Right lobe of liver (tissue), 6 donors: Measurements from ENCODE around the gene ZBTB7C. TPM values are rescaled to one million over a fixed set of nuclear protein-coding genes. Genes with fewer than 3 reads are reported as not detected.

ENCODE experiments used
- ATAC-seq, 4 donors: fragments of 200-7000 bp; cut with Tn5 transposase; one replicate each; pipeline ENCODE4 v1.9.1; 2020; ENCODE audit warnings: mild to moderate bottlenecking in 4 of 4, moderate library complexity in 4 of 4
- DNase-seq, 3 donors: peaks; one replicate each; pipeline ENCODE4 v3.0.0-alpha.2; 2020
- H3K27ac ChIP-seq, 3 donors: fragments of 200-600 bp; one replicate each; pipeline ENCODE4 v1.8.0; 2022
- H3K27me3 ChIP-seq, 2 donors: fragments of 200-600 bp; one replicate each; pipeline ENCODE4 v1.8.0; 2022
- H3K36me3 ChIP-seq, 4 donors: fragments of 200-600 bp; sonication (generic) in 1 of 4; one replicate each; pipeline versions ENCODE4 v1.5.1 to v1.8.0; 2017 to 2022; ENCODE audit warnings: control low read depth in 1 of 4
- H3K4me1 ChIP-seq, 4 donors: fragments of 200-600 bp; sonication (generic) in 1 of 4; one replicate each; pipeline versions ENCODE4 v1.5.1 to v1.8.0; 2017 to 2022; ENCODE audit warnings: control low read depth in 1 of 4
- H3K4me3 ChIP-seq, 3 donors: fragments of 200-600 bp; one replicate each; pipeline ENCODE4 v1.8.0; 2022
- H3K9me3 ChIP-seq, 4 donors: fragments of 200-600 bp; sonication (generic) in 1 of 4; one replicate each; pipeline versions ENCODE4 v1.5.1 to v1.8.0; 2017 to 2022; ENCODE audit warnings: control low read depth in 1 of 4
- POLR2A ChIP-seq: fragments of 450-650 bp; IDR thresholded peaks from one replicate; pipeline ENCODE4 v1.6.1; 2017; ENCODE audit warnings: antibody characterized with exemption, mild to moderate bottlenecking
- WGBS: methylation state at CpG from one replicate; pipeline ENCODE4 v1.1.6; 2018; ENCODE audit warnings: low coverage, low lambda C conversion rate; ENCODE audit not compliant: insufficient coverage; ENCODE audit errors: missing lambda C conversion rate; 5-methylcytosine and 5-hydroxymethylcytosine counted together
- intact Hi-C, 2 donors: fragments of 100-400 bp; cut with DNase I; formaldehyde crosslinking; loops; one replicate each; pipeline versions ENCODE4 v1.11.2 to v1.14.1; 2022
- total RNA-seq, 6 experiments: library from RNA; depleted of rRNA in 2 of 6; stranded (reverse); fragments of >200 nt in 2 of 6; fragmentation: NEBNext Ultra II Directional in 3 of 6; extraction: Animal tissue kit (Norgen Biotek cat#: 25700) in 3 of 6; gene quantifications; one replicate each; pipeline versions ENCODE4 v1.1.0 to v1.2.4, GENCODE V29; 2016 to 2023
- TF ChIP-seq, protein P1 (sequence below), 4 donors: fragments of 200-600 bp in 3 of 4; fragments of 450-650 bp in 1 of 4; IDR thresholded peaks; one replicate each; pipeline versions ENCODE4 v1.5.1 to v1.8.0; 2016 to 2022; ENCODE audit warnings: antibody characterized with exemption in 4 of 4, mild to moderate bottlenecking in 2 of 4
- donor health status: DM: no; HTN: yes; CAD: no.
- donor health status: DM: no; HTN: no; CAD: no.
- donor health status: DM: no; HTN: no; CAD: no.
- donor health status: DM: no; HTN: yes; CAD: no.
- donor health status: DM: no; HTN: yes; CAD: no.

Gene ZBTB7C
- total RNA-seq, 6 experiments from 2014 or later: 1.1 to 1.7 (median 1.3) TPM

DNA sequence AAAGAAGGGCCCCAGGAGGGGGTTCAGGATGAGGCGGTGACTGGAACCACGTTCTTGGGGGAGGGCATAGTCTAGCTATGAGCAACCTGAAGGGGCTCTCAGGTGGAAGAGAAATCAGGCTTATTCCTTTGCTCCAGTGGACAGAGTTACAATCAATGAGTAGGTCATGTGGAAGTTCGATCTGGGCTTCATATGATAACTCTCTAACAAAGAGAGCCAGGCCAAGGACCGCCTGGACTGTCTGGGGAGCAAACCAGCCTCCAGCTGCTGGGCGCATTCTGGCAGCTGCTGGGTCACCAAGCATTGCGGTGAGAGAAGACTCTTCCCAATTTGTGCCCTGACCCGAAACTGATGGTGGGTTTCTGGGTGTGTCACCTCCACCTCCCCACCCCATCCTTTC is 298.4 kb downstream of the ZBTB7C start:
- TF ChIP-seq, protein P1, sequence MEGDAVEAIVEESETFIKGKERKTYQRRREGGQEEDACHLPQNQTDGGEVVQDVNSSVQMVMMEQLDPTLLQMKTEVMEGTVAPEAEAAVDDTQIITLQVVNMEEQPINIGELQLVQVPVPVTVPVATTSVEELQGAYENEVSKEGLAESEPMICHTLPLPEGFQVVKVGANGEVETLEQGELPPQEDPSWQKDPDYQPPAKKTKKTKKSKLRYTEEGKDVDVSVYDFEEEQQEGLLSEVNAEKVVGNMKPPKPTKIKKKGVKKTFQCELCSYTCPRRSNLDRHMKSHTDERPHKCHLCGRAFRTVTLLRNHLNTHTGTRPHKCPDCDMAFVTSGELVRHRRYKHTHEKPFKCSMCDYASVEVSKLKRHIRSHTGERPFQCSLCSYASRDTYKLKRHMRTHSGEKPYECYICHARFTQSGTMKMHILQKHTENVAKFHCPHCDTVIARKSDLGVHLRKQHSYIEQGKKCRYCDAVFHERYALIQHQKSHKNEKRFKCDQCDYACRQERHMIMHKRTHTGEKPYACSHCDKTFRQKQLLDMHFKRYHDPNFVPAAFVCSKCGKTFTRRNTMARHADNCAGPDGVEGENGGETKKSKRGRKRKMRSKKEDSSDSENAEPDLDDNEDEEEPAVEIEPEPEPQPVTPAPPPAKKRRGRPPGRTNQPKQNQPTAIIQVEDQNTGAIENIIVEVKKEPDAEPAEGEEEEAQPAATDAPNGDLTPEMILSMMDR (IDR thresholded peaks at IDR 0.05): no peak
- TF ChIP-seq POLR2A: no peak
- intact Hi-C loops: no loop called here
- no peak for DNase-seq
- ATAC-seq: no peak
- H3K27me3 ChIP-seq: no peaks in the 10 kb centered on the region
- no peaks in the 10 kb centered on the region for H3K4me1 ChIP-seq
- no peaks in the 10 kb centered on the region for H3K9me3 ChIP-seq
- H3K4me3 ChIP-seq: no peak overlapping the region
- no peaks in the 10 kb centered on the region for H3K36me3 ChIP-seq
- no peak overlapping the region for H3K27ac ChIP-seq
- WGBS: 82% methylated on average over 6 of the region's 7 CpGs

DNA sequence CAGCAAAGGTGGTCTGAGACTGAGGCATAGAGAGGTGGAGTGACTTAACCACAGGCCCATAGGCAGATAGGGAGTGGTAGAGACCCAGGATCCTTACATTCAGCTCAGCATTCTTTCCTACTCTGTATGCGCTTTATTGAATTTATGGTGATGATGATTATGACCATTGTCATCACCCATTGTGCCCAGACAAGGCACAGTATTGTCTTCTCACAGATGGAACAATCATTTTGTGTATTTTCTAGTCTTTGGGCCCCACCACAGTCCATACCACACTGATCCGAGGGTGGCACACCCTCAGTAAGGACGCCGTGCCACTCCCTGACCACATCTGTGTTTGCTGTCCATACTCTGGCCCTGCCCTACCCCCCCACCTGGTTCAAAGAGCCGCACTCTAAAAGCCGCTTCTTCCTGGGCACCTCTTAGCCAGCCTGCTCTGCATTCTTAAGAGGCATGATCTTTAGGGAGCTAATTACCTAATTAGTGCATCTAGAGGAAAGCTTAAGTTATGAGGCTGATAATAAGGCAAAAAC is 299.2 kb downstream of the ZBTB7C start:
- no peak overlapping the region for H3K4me3 ChIP-seq
- 52% methylated on average over 6 of the region's 6 CpGs for WGBS
- no peak for DNase-seq
- no peak overlapping the region for H3K27ac ChIP-seq
- no peaks in the 10 kb centered on the region for H3K9me3 ChIP-seq
- TF ChIP-seq, protein P1 (IDR thresholded peaks at IDR 0.05): no peak
- TF ChIP-seq POLR2A: no peak
- ATAC-seq: no peak
- no peaks in the 10 kb centered on the region for H3K27me3 ChIP-seq
- H3K4me1 ChIP-seq: no peaks in the 10 kb centered on the region
- H3K36me3 ChIP-seq: no peaks in the 10 kb centered on the region
- intact Hi-C loops: no loop called here

DNA sequence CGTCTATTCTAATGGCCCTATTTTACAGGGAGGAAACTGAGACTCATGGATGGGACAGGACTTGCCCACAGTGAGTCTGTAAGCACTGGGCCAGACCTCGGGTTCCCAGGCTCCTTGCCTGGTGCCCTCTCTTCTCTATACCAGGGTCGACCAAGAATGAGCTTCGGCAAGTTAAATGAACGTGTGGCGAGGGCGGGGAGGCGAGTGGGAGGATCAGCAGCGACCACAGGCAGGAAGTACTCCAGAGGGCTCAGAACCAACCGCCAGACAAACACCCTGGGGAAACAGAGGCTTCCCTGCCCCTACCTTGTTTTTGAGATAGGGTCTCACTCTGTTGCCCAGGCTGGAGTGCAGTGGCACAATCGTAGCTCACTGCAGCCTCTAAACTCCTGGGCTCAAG is 301.0 kb downstream of the ZBTB7C start:
- no peak for TF ChIP-seq POLR2A
- TF ChIP-seq, protein P1 (IDR thresholded peaks at IDR 0.05): no peak
- H3K4me3 ChIP-seq: no peak overlapping the region
- H3K4me1 ChIP-seq: no peaks in the 10 kb centered on the region
- WGBS: 100% methylated on average over 1 of the region's 11 CpGs
- intact Hi-C loops: no loop called here
- H3K27me3 ChIP-seq: no peaks in the 10 kb centered on the region
- no peaks in the 10 kb centered on the region for H3K9me3 ChIP-seq
- DNase-seq (no peak), ATAC-seq (no peak)
- H3K36me3 ChIP-seq: no peaks in the 10 kb centered on the region
- H3K27ac ChIP-seq: no peak overlapping the region

DNA sequence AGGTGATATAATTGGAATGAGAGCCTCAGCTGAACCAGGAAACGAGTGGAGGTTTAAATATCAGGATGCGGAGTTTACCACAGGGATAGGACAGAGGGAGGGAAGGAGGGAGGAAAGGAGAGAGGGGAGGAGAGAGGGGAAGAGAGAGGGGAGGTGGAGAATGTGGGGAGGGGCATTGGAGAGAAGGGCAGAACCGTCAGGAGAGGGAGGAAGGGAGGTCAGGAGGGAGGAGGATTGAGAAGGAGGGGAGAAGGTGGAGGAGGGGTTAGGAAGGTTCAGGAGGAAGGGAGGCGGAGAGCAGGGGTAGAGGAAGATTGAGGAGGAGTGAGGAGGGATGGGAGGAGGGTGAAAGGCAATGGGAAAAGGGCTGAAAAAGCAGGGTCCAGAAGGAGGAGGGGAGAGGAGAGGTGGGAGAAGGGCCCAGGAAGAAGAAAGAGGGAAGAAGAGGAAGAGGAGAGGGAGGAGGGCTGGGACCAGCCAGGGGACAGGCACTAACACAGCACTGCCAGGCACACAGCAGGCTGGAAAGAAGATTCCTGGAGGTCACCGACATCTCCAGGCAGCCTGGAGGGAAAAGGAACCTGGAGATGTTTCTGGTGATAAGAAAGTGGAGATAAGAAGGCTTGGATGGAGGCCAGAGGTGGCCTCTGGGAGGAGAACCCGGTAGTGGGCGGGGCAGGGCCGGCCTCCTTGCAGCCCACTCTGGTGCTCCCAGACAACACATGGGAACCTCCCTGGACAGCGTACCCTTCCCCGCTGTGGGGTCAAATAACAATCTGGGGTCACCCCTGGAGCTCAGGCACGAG is 302.0 kb downstream of the ZBTB7C start:
- no peak for ATAC-seq

More for the DNA sequence above, 302.0 kb downstream of the ZBTB7C start:
- Histone ChIP-seq H3K9me3 (no peaks in the 10 kb centered on the region), H3K27me3 (no peaks in the 10 kb centered on the region), H3K27ac (no peak overlapping the region), H3K4me3 (no peak overlapping the region), H3K36me3 (no peaks in the 10 kb centered on the region), H3K4me1 (no peaks in the 10 kb centered on the region)
- intact Hi-C loops: no loop called here
- no peak for TF ChIP-seq POLR2A
- TF ChIP-seq, protein P1 (IDR thresholded peaks at IDR 0.05): no peak
- 47% methylated on average over 5 of the region's 11 CpGs for WGBS
- no peak for DNase-seq
